ENCODE results near the gene PIP5K1B. TPM values are rescaled to one million over a fixed set of nuclear protein-coding genes. Genes with fewer than 3 reads are reported as not detected.

Gene PIP5K1B
- total RNA-seq, 2 donors from 2014 or later = 3.9 to 7.1 TPM

GRCh38 chr9:68755051-68755450 is 50.0 kb downstream of the PIP5K1B start:
- Histone ChIP-seq H3K36me3 (no peaks in the 10 kb centered on the region), H3K27me3 (replicated peaks; ENCODE audit: insufficient read depth) (no peaks in the 10 kb centered on the region), H3K27ac (no peak overlapping the region), H3K4me1 (ENCODE audit: control insufficient read depth in 1 of 2, low read depth in 2 of 2) (peaks cover 0 to 14% of the 10 kb centered on the region in 2 donors), H3K9me3 (no peaks in the 10 kb centered on the region), H3K4me3 (no peak overlapping the region)
- no peak for ATAC-seq (ENCODE audit: insufficient number of reproducible peaks, low FRiP score, low read depth)
- no peak for DNase-seq (ENCODE audit: low spot score)
- no peak for TF ChIP-seq CTCF (IDR thresholded peaks at IDR 0.05)

DNA sequence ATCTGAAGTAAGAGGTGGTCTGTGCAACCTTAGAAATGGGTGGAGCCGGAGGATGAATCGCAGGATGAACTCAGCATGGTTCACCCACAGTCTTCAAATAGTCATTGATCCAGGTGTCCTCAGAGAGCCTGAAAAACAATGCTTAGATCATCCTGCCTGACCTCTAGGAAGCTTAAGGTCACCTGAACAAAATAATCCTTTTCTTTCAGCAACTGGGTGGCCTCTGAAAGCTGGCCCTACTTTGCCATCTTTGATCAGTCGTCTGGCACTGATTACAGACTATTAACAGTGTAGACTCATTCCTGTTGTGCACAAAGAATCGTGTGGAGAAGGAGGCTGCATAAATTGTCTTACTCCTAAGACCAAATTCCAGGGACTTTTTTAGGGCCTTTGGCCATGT is 50.7 kb downstream of the PIP5K1B start:
- H3K27me3 ChIP-seq (replicated peaks; ENCODE audit: insufficient read depth) = no peaks in the 10 kb centered on the region
- TF ChIP-seq CTCF (IDR thresholded peaks at IDR 0.05) = no peak
- no peak for DNase-seq (ENCODE audit: low spot score)
- H3K4me1 ChIP-seq (ENCODE audit: control insufficient read depth in 1 of 2, low read depth in 2 of 2) = peaks cover 0 to 10% of the 10 kb centered on the region in 2 donors
- ATAC-seq (ENCODE audit: insufficient number of reproducible peaks, low FRiP score, low read depth) = no peak
- no peaks in the 10 kb centered on the region for H3K36me3 ChIP-seq
- H3K4me3 ChIP-seq = no peak overlapping the region
- no peak overlapping the region for H3K27ac ChIP-seq
- H3K9me3 ChIP-seq = no peaks in the 10 kb centered on the region

- Histone ChIP-seq H3K27ac (no peak overlapping the region), H3K9me3 (no peaks in the 10 kb centered on the region), H3K36me3 (no peaks in the 10 kb centered on the region), H3K27me3 (replicated peaks; ENCODE audit: insufficient read depth) (no peaks in the 10 kb centered on the region), H3K4me1 (ENCODE audit: control insufficient read depth in 1 of 2, low read depth in 2 of 2) (peaks cover 0 to 13% of the 10 kb centered on the region in 2 donors), H3K4me3 (no peak overlapping the region)
- ATAC-seq (ENCODE audit: insufficient number of reproducible peaks, low FRiP score, low read depth) = no peak
- no peak for TF ChIP-seq CTCF (IDR thresholded peaks at IDR 0.05)
- DNase-seq (ENCODE audit: low spot score) = no peak
Measured at GRCh38 chr9:68759981-68760673, 55.1 kb downstream of the PIP5K1B start.

- DNase-seq (ENCODE audit: low spot score) (no peak), ATAC-seq (ENCODE audit: insufficient number of reproducible peaks, low FRiP score, low read depth) (no peak)
- Histone ChIP-seq H3K4me3 (no peak overlapping the region), H3K36me3 (no peaks in the 10 kb centered on the region), H3K27me3 (replicated peaks; ENCODE audit: insufficient read depth) (no peaks in the 10 kb centered on the region), H3K27ac (no peak overlapping the region), H3K4me1 (ENCODE audit: control insufficient read depth in 1 of 2, low read depth in 2 of 2) (peaks cover 0 to 13% of the 10 kb centered on the region in 2 donors), H3K9me3 (no peaks in the 10 kb centered on the region)
- no peak for TF ChIP-seq CTCF (IDR thresholded peaks at IDR 0.05)
Measured at GRCh38 chr9:68760674-68761333, 55.8 kb downstream of the PIP5K1B start.

DNA sequence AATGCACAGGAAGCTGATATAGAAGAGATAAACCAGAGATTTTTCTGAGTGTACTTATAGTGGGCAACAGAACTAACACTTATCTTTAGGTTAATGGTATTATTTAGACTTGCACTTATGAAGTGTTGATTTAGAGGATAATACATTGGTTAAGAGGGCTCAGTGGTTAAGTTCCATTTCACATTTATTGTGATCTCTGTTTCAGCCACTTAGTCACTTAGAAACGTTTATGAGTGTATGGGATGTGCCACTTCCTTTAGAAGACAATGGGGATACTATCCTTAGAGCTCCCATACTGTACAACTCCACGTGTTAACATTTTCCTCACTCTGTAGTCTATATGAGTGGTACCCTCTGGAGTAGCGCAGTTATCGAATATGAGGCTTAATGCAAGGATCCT is 57.5 kb downstream of the PIP5K1B start:
- ATAC-seq (ENCODE audit: insufficient number of reproducible peaks, low FRiP score, low read depth) (no peak), DNase-seq (ENCODE audit: low spot score) (no peak)
- no peak overlapping the region for H3K4me3 ChIP-seq
- TF ChIP-seq CTCF (IDR thresholded peaks at IDR 0.05) = no peak
- H3K27me3 ChIP-seq (replicated peaks; ENCODE audit: insufficient read depth) = no peaks in the 10 kb centered on the region
- no peak overlapping the region for H3K27ac ChIP-seq
- H3K4me1 ChIP-seq (ENCODE audit: control insufficient read depth in 1 of 2, low read depth in 2 of 2) = peaks cover 0 to 11% of the 10 kb centered on the region in 2 donors
- no peaks in the 10 kb centered on the region for H3K9me3 ChIP-seq
- H3K36me3 ChIP-seq = no peaks in the 10 kb centered on the region
